Middle frontal gyrus (tissue), 1 donor: Measurements from ENCODE around the gene CNGB1.
"Not testable (repeated sequence)": the region's sequence is repeated elsewhere in the genome, so short reads cannot be mapped to it uniquely, and the experiment has no call there.

Experiments used
- DNase-seq: peaks from one replicate; pipeline ENCODE4 v3.0.0-alpha.2; 2015; ENCODE audit warnings: low spot score; ENCODE audit errors: extremely low spot score

The CNGB1 gene

GRCh38 chr16:57865746-57866528, 105.0 kb downstream of the CNGB1 start:
- DNase-seq: no peak

- DNase-seq: peak; percentile 35
These were observed 107.3 kb downstream of the CNGB1 start for GRCh38 chr16:57863434-57864160.

GRCh38 chr16:57862698-57863433, 108.1 kb downstream of the CNGB1 start:
- DNase-seq: no peak

- DNase-seq: no peak
These were observed 111.6 kb downstream of the CNGB1 start for GRCh38 chr16:57859331-57859730.

- DNase-seq: no peak
These were observed 112.3 kb downstream of the CNGB1 start for GRCh38 chr16:57858635-57859034.

GRCh38 chr16:57857991-57858390, 112.9 kb downstream of the CNGB1 start:
- not testable (repeated sequence) for DNase-seq

- DNase-seq: no peak
These were observed 115.7 kb downstream of the CNGB1 start for GRCh38 chr16:57855188-57855587.

GRCh38 chr16:57852189-57852588, 118.7 kb downstream of the CNGB1 start:
- no peak for DNase-seq

- no peak for DNase-seq
These were observed 122.7 kb downstream of the CNGB1 start for GRCh38 chr16:57848181-57848580.

- DNase-seq: not testable (repeated sequence)
These were observed 124.0 kb downstream of the CNGB1 start for GRCh38 chr16:57846931-57847330.

GRCh38 chr16:57846078-57846697, 124.7 kb downstream of the CNGB1 start:
- DNase-seq: no peak

- DNase-seq: no peak
These were observed 125.8 kb downstream of the CNGB1 start for GRCh38 chr16:57845115-57845514.

GRCh38 chr16:57844416-57845030, 126.4 kb downstream of the CNGB1 start:
- no peak for DNase-seq

GRCh38 chr16:57843400-57843799, 127.5 kb downstream of the CNGB1 start:
- no peak for DNase-seq

GRCh38 chr16:57842601-57843000, 128.3 kb downstream of the CNGB1 start:
- no peak for DNase-seq

- DNase-seq: no peak
These were observed 130.1 kb downstream of the CNGB1 start for GRCh38 chr16:57840833-57841232.

GRCh38 chr16:57838161-57838560, 132.8 kb downstream of the CNGB1 start:
- no peak for DNase-seq

- no peak for DNase-seq
These were observed 133.4 kb downstream of the CNGB1 start for GRCh38 chr16:57837305-57838125.

- not testable (repeated sequence) for DNase-seq
These were observed 135.5 kb downstream of the CNGB1 start for GRCh38 chr16:57835439-57835838.

GRCh38 chr16:57834936-57835335, 136.0 kb downstream of the CNGB1 start:
- no peak for DNase-seq
